ENCODE data around the gene GAREM1.

Gene GAREM1

GRCh38 chr18:32422978-32423740 lies 47.5 kb downstream of the GAREM1 start:
- no peak for DNase-seq

GRCh38 chr18:32422201-32422600 lies 48.5 kb downstream of the GAREM1 start:
- no peak for DNase-seq

DNA sequence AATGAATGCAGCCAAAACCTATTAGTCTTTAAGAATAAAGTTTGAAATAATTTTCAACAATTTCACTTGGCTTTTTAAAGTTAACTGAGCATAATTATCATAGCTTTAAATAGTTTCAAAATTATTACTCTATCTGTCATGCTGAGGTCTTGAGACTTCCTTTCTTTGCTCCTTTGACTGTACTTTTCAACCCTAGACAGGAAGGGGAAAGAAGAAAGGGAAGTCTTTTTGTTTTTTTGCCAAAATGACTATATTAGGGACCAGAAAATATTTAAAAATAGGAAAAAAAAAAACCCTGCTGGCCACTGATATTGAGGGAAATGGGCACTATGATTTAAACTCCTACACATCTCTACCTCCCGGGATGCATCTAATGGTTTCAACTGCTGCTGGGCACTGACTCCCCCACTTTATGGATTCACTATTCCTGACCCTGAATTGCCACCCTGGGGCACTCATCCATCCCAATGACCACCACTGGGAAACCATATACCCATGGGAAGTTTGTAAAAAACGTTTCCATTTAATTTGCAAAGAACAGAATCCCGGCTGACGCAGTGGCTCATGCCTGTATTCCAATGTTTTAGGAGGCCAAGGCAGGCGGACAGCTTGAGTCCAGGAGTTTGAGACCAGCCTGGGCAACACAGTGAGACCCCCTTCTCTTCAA lies 50.5 kb downstream of the GAREM1 start:
- DNase-seq = no peak

GRCh38 chr18:32418148-32418547 lies 52.5 kb downstream of the GAREM1 start:
- DNase-seq = no peak

DNA sequence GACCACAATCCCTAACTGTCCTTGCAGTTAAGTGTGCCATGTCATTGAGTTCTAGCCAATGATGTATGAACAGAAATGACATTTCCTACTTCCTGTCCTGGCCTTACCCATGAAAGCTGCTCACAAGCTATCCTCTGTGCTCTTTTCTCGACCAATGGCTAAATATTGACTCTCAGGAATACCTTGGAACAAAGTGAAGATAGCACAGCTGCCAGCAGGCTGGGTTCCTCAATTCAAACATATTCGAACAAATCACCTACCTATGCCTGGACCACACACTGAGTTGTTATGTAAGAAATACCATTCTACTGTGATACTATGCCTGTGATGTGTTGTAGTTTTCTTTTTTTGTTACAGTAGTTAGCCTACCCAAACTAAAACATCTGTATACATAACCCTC lies 65.1 kb downstream of the GAREM1 start:
- DNase-seq = no peak

- no peak for DNase-seq
Measured at GRCh38 chr18:32401621-32402020, 69.1 kb downstream of the GAREM1 start.

DNA sequence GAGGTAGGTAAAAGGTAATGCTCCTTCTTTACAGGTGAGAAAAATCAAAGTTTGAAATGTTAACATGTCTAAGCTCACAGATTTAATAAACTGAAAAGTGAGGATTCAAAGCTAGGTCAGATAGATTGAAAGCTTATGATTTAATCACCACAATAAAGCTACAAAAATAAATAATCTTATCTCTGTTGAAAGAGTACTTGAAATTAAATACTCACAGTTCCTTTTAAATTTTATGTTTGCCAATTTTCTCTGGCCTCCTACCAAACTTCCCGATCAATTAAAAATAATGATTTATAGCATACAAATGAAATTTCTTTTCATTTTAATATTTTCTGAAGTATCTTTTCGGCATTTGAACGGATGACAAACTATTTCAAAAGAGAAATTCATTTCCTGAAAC lies 77.3 kb downstream of the GAREM1 start:
- DNase-seq = no peak

GRCh38 chr18:32391126-32391525 lies 79.6 kb downstream of the GAREM1 start:
- no peak for DNase-seq

DNA sequence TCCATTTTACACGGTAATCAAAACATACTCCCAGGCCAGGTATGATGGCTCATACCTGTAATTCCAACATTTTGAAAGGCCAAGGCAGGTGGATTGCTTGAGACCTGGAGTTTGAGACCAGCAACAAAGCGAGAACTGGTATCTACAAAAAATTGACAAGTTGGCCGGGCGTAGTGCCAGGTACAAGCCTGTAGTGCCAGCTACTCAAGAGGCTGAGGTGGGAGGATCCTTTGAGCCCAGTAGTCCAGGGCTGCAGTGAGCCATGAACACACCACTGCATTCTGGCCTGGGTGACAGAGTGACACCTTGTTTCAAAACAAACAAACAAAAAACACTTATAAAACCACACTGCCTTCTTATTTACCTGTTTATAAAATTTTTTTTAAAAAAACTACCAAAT lies 80.8 kb downstream of the GAREM1 start:
- no peak for DNase-seq

- DNase-seq = no peak
Measured at GRCh38 chr18:32389191-32389590, 81.5 kb downstream of the GAREM1 start.

DNA sequence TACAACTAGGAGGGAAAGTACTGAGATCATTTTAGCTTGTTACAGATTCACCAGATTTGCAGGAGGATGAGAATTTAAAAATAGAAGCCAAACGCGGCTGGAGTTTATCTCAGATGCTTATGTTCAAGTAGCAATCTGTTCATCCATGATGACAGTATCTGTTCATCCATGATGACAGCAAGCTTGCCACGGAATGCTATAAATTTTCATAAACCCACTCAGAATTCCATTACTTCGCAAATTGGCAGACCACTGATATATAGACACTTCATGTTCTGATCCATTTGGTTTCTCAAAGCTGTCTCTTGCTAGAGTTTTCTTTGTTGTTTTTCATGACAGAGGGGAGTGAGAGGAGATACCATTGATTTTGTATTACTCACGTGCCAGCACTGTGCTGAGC lies 84.2 kb downstream of the GAREM1 start:
- no peak for DNase-seq

DNA sequence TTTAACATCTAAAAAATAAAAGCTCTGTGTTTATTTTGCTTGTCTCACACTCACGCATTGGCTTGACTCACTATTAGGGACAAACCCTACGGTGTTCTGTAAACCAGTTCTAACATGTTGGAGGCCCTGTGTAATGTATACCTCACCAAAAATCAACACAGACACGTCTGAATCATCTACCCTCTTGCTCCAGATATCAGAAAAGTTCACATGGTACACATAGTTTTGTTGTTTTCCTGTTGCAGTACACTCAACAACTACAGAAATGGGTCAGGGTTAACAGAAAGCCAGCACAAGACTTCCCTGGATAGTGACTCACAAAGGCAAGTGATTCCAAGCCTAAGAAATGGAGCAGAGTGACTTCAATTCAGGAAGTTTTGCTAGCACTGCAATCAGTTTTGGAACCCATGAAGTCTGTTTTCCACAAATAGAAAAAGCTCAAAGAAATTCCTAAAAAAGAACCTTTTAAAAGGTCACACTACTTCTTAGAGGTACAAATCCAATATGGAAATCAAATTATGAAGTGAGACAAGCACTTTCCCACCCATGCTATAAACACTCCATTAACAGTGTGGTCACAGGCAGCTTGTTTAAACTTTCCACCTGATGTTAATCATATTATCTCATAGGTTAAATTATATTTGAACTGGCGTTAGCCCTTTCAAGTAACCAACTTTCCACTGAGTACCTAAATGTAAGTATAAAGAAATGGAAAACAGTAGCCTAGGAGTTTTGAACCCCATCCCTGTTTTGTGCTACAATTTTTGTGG lies 87.4 kb downstream of the GAREM1 start:
- DNase-seq = no peak

DNA sequence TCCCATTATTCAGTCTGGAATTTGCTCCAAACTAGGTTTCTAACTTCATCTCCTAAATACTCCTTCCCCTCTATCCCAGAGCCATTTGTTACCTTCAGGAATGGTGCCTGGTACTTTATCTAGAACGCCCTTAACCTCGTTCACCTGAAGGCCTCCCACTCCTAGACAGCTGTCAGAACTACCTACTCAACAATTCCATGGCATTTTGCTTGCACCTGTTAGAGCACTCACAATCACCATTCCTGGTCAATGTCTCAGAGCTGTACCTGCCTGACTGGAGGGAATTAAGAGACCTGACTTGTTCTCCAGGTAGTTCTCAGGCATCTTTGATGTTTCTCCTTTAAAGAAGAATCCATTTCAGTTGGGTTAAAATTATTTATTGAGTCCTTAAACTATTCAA lies 88.9 kb downstream of the GAREM1 start:
- no peak for DNase-seq

- DNase-seq = no peak
Measured at GRCh38 chr18:32380559-32380958, 90.1 kb downstream of the GAREM1 start.

DNA sequence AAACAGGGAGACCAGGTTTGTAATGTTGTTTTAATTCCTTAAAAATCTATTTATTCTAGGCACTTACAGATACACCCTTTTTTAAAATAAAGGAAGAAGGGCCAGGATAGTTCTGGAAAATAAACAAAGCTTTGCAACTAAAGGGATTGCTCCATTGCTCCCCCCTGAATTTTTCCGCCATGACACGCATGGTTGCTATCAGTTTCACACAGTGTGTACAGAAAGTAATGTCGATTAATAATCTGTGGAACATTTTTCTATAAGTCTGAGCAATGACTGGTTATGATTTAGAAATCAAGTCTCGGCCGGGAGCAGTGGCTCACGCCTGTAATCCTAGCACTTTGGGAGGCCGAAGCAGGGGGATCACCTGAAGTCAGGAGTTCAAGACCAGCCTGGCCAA lies 90.8 kb downstream of the GAREM1 start:
- DNase-seq = no peak

GRCh38 chr18:32378705-32379104 lies 92.0 kb downstream of the GAREM1 start:
- DNase-seq = peak; percentile 74

DNA sequence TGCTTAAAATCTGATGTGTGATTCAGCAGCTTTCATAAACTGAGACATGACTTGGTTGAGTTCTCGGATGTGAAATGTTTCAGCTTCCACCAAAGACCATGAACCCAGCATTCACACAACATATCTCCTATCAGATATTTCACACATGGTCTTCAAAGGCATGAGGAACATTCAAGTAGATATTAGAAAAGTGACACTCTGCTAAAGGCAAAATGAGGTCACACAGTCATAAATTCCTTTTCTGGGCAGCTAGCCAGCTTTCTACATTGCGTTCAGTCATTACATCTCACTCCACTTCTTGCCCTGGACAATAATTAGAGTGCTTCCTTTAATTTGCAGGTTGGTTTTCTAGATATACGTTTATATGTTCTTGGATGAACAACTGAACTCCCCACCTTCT lies 96.7 kb downstream of the GAREM1 start:
- peak; percentile 67 for DNase-seq

GRCh38 chr18:32373505-32373904 lies 97.2 kb downstream of the GAREM1 start:
- no peak for DNase-seq

GRCh38 chr18:32372381-32373061 lies 98.2 kb downstream of the GAREM1 start:
- peak; percentile 91 for DNase-seq

- no peak for DNase-seq
Measured at GRCh38 chr18:32372047-32372380, 98.7 kb downstream of the GAREM1 start.

DNA sequence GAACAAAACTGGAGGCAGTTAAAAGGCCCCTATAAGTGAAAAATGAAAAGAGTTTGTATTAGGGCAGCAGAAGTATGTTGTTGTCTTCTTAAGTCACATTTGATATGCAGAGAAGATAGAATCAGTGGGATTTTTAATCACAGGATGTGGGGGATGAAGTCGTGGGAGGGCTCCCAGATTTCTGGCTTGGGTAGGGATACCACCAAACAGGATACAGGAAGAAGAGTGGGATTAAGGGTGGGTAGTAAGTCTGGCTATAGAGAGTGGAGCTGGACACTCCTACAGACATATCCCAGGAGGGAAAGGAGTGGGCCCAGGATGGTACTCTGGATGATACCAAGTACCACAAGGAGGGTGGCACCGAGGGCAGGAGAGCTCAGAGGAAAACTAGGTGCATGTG lies 99.3 kb downstream of the GAREM1 start:
- no peak for DNase-seq

GRCh38 chr18:32368991-32369390 lies 101.7 kb downstream of the GAREM1 start:
- DNase-seq = no peak

GRCh38 chr18:32368170-32368569 lies 102.5 kb downstream of the GAREM1 start:
- DNase-seq = no peak

Data from NCI-H146 (cell line).